Frontal cortex (tissue), 4 donors: Measurements from ENCODE around the gene CHAC1. TPM values are rescaled to one million over a fixed set of nuclear protein-coding genes. Genes with fewer than 3 reads are reported as not detected.

ENCODE experiments used
- DNase-seq, 2 donors: peaks; one replicate each; pipeline ENCODE4 v3.0.0; 2012; ENCODE audit warnings: low spot score in 2 of 2
- FAIRE-seq: peaks from 2 replicates; lab custom pipeline; 2012; peaks lifted over from hg19 to GRCh38; lab: Jason Lieb, UNC
- total RNA-seq: library from RNA; depleted of rRNA; stranded (reverse); fragments of >200 nt; gene quantifications from one replicate; pipeline ENCODE4 v1.2.3, GENCODE V29; 2014
- donor health status: control.
- donor health status: control.
- donor health status: control.

Gene CHAC1
- total RNA-seq, 1 donor from 2014 or later = 2.9 TPM

DNA sequence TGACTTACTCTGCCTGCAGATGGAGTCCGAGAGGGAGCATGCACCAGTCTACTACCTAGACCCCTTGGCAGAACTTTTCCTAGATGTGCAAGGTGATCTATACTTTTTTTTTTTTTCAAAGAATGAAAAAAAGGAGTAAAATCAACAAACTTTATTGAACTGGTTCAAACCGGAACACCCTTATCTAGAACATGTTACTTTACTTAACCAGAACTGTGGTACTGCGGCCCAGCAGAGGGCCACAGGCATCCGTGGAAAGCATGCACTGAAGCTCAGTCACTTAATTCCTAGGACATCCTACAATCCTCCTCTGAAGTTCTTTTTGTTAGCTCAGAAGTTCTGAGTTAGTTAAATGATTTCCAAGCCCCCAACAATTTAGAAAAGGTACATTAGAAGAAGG, 21.6 kb downstream of the CHAC1 start:
- FAIRE-seq = no peak

DNA sequence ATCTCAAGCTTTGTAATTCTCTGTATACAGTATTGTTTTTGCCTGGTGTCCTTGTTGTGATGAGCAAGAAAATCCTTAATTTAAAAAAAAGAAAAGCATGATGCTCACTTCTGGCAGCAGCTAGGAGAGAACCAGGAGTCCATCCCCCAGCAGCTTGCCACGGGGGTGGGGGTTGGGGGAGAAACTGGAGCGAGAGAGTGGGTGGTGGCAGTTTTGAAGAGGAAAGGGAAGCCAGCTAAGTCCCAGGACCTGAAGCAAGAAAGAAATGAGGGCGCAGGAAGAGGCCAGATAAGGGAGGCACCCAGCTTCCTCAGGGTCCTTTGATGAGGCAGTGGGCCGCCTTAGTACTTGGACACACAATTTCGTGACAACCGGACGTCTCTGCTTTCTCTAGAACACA, 23.5 kb downstream of the CHAC1 start:
- FAIRE-seq (no peak), DNase-seq (no peak)

More for the DNA sequence above, 21.6 kb downstream of the CHAC1 start:
- DNase-seq = no peak

GRCh38 chr15:40978141-40978540, 24.9 kb downstream of the CHAC1 start:
- FAIRE-seq = no peak

GRCh38 chr15:40978562-40978961, 25.3 kb downstream of the CHAC1 start:
- no peak for FAIRE-seq
- DNase-seq = no peak

More at GRCh38 chr15:40978141-40978540, 24.9 kb downstream of the CHAC1 start:
- DNase-seq = no peak

DNA sequence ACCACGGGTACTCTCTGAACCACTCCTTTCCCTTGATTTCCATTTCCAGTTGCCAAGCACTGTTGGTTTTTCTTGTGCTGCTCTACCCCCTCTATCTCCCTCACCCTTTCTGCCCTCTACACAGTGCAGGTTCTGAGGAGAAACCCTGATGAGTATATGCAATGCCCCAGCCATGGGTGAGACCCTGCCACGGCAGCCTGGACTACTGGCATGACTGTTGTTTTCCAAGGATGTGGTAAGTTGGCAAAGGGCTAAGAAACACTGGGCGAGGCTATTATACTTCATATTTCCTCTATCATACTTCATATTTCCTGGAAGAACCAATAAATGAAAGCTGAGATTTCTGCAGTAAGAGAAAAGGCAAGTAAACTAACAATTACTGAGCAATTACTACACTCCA, 27.9 kb downstream of the CHAC1 start:
- DNase-seq = no peak

GRCh38 chr15:40982855-40983254, 29.6 kb downstream of the CHAC1 start:
- FAIRE-seq (no peak), DNase-seq (no peak)

More for the DNA sequence above, 27.9 kb downstream of the CHAC1 start:
- no peak for FAIRE-seq

GRCh38 chr15:40984406-40984805, 31.1 kb downstream of the CHAC1 start:
- DNase-seq (no peak), FAIRE-seq (no peak)

GRCh38 chr15:40984964-40985363, 31.7 kb downstream of the CHAC1 start:
- FAIRE-seq = no peak

GRCh38 chr15:40985541-40986330, 32.5 kb downstream of the CHAC1 start:
- FAIRE-seq (no peak), DNase-seq (no peak)

More at GRCh38 chr15:40984964-40985363, 31.7 kb downstream of the CHAC1 start:
- DNase-seq = no peak

DNA sequence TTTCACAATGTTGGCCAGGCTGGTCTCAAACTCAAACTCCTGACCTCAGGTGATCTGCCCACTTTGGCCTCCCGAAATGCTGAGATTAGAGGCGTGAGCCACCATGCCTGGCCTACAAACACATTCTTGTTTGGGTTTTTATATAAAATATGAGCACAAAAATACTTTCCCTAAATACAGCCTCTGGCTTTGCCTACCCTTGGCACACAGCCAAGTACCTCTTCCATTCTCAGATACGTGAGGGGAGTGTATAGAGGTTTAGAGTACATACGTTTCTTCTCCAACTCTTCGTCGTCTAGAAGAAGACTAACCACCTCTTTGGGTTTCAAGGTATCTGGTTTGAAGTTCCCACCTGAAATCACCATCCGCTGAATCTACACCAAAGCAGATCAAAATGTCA, 33.5 kb downstream of the CHAC1 start:
- FAIRE-seq (no peak), DNase-seq (no peak)

- no peak for FAIRE-seq
- no peak for DNase-seq
Observed at GRCh38 chr15:40988156-40988555, 34.9 kb downstream of the CHAC1 start.

GRCh38 chr15:40990080-40990479, 36.8 kb downstream of the CHAC1 start:
- FAIRE-seq (no peak), DNase-seq (no peak)

DNA sequence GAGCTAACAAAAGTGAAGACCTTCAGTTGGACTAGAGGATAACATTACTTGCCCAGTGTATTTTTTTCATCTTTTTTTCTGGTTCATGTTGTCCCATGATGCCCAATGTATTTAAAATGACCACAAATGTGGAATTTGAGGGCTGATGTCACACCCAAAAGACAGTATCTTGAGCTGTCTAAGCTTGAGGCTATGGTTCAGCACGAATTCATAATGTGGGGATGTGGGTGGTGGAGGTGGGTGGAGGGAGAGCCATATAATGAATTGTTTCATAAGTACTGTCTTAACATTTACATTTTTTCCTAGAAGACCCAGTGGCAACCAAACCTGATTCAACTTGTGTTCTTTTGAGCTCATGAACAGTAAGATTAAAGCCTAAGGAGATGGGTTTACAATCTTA, 37.5 kb downstream of the CHAC1 start:
- FAIRE-seq = no peak
- DNase-seq = no peak

DNA sequence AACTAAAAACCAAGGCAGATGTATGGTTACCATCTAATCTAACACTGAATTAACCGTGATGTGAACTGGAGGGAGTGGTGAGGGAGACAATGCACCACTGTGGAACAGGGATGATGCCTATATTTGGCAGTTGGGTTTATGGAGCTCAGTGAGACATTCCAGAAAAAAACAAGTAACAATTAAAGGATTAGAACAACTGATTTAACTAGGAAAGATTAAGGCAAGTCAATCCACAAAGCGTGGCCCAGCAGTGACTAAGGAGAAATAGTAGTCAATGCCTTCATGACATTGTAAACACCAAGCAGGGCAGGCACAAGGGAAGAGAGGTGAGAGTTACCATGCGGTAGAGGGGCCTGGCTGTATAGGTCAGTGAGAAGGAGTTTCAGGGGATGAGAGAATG, 38.1 kb downstream of the CHAC1 start:
- no peak for DNase-seq
- no peak for FAIRE-seq

GRCh38 chr15:40992241-40992741, 39.0 kb downstream of the CHAC1 start:
- FAIRE-seq (no peak), DNase-seq (no peak)

DNA sequence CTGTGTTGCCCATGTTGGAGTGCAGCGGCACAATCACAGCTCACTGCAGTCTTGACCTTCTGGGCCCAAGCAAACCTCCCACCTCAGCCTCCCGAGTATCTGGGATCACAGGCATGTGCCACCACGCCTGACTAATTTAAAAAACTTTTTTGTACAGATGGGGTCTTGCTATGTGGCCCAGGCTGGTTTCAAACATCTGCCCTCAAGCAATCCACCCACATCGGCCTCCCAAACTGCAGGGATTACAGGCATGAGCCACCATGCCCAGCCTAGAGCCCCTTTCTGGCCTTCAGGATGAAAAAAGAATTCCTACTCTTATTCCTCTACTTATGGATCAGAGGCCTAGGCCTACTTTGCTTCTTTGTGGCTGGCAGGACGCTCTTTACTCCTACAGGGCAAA, 39.6 kb downstream of the CHAC1 start:
- FAIRE-seq (no peak), DNase-seq (no peak)

- no peak for DNase-seq
- no peak for FAIRE-seq
Observed at GRCh38 chr15:40995656-40996055, 42.4 kb downstream of the CHAC1 start.

- no peak for FAIRE-seq
- DNase-seq = no peak
Observed at GRCh38 chr15:40999190-40999589, 45.9 kb downstream of the CHAC1 start.

DNA sequence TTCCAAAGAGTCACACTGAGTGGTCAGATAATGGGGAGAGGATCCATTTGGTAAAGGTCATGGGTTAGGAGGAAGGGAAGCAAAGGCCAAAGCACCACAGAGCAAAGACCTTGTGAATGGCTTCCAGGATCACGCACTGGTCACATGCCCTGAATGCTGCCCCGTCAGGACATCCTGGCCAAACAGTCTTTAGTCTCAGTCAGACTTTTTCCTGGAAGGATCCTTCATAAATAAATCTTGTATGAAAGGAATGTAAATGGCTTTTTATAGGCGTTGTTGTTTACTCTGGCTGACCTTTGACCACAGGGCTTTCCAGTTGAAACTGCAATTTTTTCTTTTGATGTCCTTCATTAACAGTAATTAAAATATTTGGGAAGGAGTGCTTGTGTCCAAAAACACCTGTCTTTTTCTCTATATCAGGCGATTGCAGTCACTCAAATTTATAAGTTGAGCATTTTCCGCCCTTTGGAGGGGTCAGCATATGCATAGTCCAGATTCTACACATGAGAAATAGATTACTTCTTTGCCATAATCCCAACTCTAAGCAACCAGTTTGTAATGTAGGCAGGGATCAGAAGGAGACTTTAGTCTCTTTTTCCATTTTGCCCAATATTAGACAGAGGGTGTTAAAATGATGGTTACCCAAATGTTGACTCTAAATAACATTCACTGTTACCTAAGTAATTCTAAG, 48.4 kb downstream of the CHAC1 start:
- DNase-seq = no peak
- FAIRE-seq = no peak

- FAIRE-seq (no peak), DNase-seq (no peak)
Observed at GRCh38 chr15:41004490-41004889, 51.2 kb downstream of the CHAC1 start.
